Lower leg skin (tissue), 4 donors: ENCODE data around the gene QRSL1. TPM values are rescaled to one million over a fixed set of nuclear protein-coding genes. Genes with fewer than 3 reads are reported as not detected.

Experiments used
- DNase-seq, 2 donors: peaks; one replicate each; pipeline ENCODE4 v3.0.0-alpha.2; 2019; ENCODE audit warnings: low spot score in 2 of 2
- H3K4me3 ChIP-seq: fragments of 200-600 bp; sonication (generic); 2 replicates; pipeline ENCODE4 v1.5.1; 2017; ENCODE audit warnings: mild to moderate bottlenecking, low read depth; ENCODE audit not compliant: poor library complexity, severe bottlenecking
- CTCF ChIP-seq, 3 donors: fragments of 450-650 bp; IDR thresholded peaks; one replicate each; pipeline ENCODE4 v1.5.1; 2016; ENCODE audit warnings: antibody characterized with exemption in 3 of 3, mild to moderate bottlenecking in 3 of 3, moderate library complexity in 2 of 3
- POLR2A ChIP-seq, 2 donors: fragments of 450-650 bp; IDR thresholded peaks; one replicate each; pipeline ENCODE4 v1.6.1; 2016 to 2017; ENCODE audit warnings: antibody characterized with exemption in 2 of 2, mild to moderate bottlenecking in 1 of 2, moderate library complexity in 1 of 2
- WGBS, 2 donors: methylation state at CpG; one replicate each; pipeline ENCODE4 v1.1.5; 2018; 5-methylcytosine and 5-hydroxymethylcytosine counted together
- intact Hi-C: fragments of 100-400 bp; cut with DNase I; formaldehyde crosslinking; loops from one replicate; pipeline ENCODE4 v1.15.0; 2023; ENCODE audit warnings: low total_unique reads
- total RNA-seq, 4 donors: library from RNA; depleted of rRNA; stranded (reverse); fragments of >200 nt; gene quantifications; one replicate each; pipeline ENCODE4 v1.1.0, GENCODE V29; 2016

The QRSL1 gene
- total RNA-seq, 4 donors from 2014 or later, result 5.3 to 8.0 (median 6.2) TPM

DNA sequence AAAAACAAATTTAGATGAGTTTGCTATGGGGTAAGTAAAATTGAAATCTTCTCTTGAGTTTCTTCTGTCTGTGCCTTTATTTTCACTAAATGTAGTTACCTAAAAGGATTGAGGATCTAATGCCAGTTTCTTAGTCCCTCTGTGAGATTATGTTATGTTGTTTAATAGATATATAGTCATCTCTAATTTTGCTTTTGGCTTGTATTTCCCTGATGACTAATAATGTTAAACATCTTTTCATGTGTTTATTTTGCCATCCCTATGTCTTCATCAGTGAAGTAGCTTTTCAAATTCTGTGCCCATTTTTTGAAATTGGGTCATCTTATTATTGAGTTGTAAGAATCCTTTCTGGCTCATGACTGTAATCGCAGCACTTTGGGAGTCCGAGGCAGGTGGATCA, 13.7 kb downstream of the QRSL1 start:
- H3K4me3 ChIP-seq, result no peak overlapping the region
- DNase-seq, result no peak
- intact Hi-C loops, result no loop called here
- WGBS, 2 donors, result 95 to 100% methylated on average over 2 of the region's 2 CpGs
- TF ChIP-seq POLR2A (IDR thresholded peaks at IDR 0.05), result no peak
- TF ChIP-seq CTCF (IDR thresholded peaks at IDR 0.05), result no peak

- intact Hi-C loops, result no loop called here
- 94% methylated on average over 7 of the region's 7 CpGs for WGBS, 2 donors
These were observed 19.4 kb downstream of the QRSL1 start for GRCh38 chr6:106648651-106649308.

DNA sequence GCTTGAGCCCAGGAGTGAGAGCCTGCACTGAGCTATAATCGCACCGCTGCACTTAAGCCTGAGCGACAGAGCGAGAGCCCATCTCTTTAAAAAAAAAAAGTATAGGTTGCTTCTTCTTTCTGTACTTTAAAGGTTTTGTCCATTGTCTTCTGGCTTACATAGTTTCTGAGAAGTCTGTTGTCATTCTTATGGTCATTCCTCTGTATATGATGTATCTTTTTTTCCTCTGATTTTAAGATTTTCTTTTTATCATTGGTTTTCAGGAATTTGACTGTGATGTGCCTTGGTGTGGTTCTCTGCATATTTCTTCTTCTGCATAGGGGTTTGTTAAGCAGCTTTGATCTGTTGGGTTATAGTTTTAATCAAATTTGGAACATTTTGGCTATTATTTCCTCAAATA, 29.1 kb downstream of the QRSL1 start:
- DNase-seq, result no peak
- intact Hi-C loops, result no loop called here
- TF ChIP-seq CTCF (IDR thresholded peaks at IDR 0.05) (no peak), POLR2A (IDR thresholded peaks at IDR 0.05) (no peak)
- no peak overlapping the region for H3K4me3 ChIP-seq
- WGBS, 2 donors, result 96 to 98% methylated on average over 4 of the region's 4 CpGs

More at GRCh38 chr6:106648651-106649308, 19.4 kb downstream of the QRSL1 start:
- H3K4me3 ChIP-seq, result no peak overlapping the region
- DNase-seq, result no peak
- TF ChIP-seq POLR2A (IDR thresholded peaks at IDR 0.05), result no peak
- no peak for TF ChIP-seq CTCF (IDR thresholded peaks at IDR 0.05)

- no peak for TF ChIP-seq POLR2A (IDR thresholded peaks at IDR 0.05)
- TF ChIP-seq CTCF (IDR thresholded peaks at IDR 0.05), result no peak
- WGBS, 2 donors, result 86 to 95% methylated on average over 2 of the region's 2 CpGs
- intact Hi-C loops, result no loop called here
- no peak for DNase-seq
- H3K4me3 ChIP-seq, result no peak overlapping the region
These were observed 30.5 kb downstream of the QRSL1 start for GRCh38 chr6:106659859-106660258.

- H3K4me3 ChIP-seq, result no peak overlapping the region
- intact Hi-C loops, result no loop called here
- no peak for DNase-seq
- TF ChIP-seq POLR2A (IDR thresholded peaks at IDR 0.05) (no peak), CTCF (IDR thresholded peaks at IDR 0.05) (no peak)
- WGBS, 2 donors, result 84 to 91% methylated on average over 2 of the region's 2 CpGs
These were observed 33.1 kb downstream of the QRSL1 start for GRCh38 chr6:106662458-106662857.
